Ishikawa (cell line): Measurements from ENCODE around the gene UBA1.

ENCODE experiments used
- CEBPB ChIP-seq: IDR thresholded peaks from 2 replicates; pipeline ENCODE4 v1.6.1; 2012
- CREB1 ChIP-seq: IDR thresholded peaks from 2 replicates; pipeline ENCODE4 v1.6.1; 2012; ENCODE audit warnings: low read depth
- EGR1 ChIP-seq: IDR thresholded peaks from 2 replicates; pipeline ENCODE4 v1.6.1; 2012
- EP300 ChIP-seq: IDR thresholded peaks from 2 replicates; pipeline ENCODE4 v1.6.1; 2012; ENCODE audit warnings: borderline replicate concordance
- FOXM1 ChIP-seq: IDR thresholded peaks from 2 replicates; pipeline ENCODE4 v1.6.1; 2012; ENCODE audit warnings: low read depth, borderline replicate concordance
- NFIC ChIP-seq: IDR thresholded peaks from 2 replicates; pipeline ENCODE4 v1.6.1; 2012
- RAD21 ChIP-seq: IDR thresholded peaks from 2 replicates; pipeline ENCODE4 v1.6.1; 2012; ENCODE audit warnings: low read depth
- TAF1 ChIP-seq: IDR thresholded peaks from 2 replicates; pipeline ENCODE4 v1.6.1; 2012; ENCODE audit warnings: low read depth, mild to moderate bottlenecking
- TCF12 ChIP-seq: IDR thresholded peaks from 2 replicates; pipeline ENCODE4 v1.6.1; 2012; ENCODE audit warnings: low read depth
- TEAD4 ChIP-seq: IDR thresholded peaks from 2 replicates; pipeline ENCODE4 v1.6.1; 2012
- YY1 ChIP-seq: IDR thresholded peaks from 2 replicates; pipeline ENCODE4 v1.6.1; 2012; ENCODE audit warnings: low read depth
- ZBTB7A ChIP-seq: IDR thresholded peaks from 2 replicates; pipeline ENCODE4 v1.6.1; 2012; ENCODE audit warnings: low read depth
- TF ChIP-seq, protein P1 (sequence below): IDR thresholded peaks from 2 replicates; pipeline ENCODE4 v1.6.1; 2012
- TF ChIP-seq, protein P2 (sequence below): IDR thresholded peaks from 2 replicates; pipeline ENCODE4 v1.6.1; 2012; ENCODE audit warnings: low read depth, mild to moderate bottlenecking
- TF ChIP-seq, protein P3 (sequence below): IDR thresholded peaks from 2 replicates; pipeline ENCODE4 v1.6.1; 2012

Gene UBA1

DNA sequence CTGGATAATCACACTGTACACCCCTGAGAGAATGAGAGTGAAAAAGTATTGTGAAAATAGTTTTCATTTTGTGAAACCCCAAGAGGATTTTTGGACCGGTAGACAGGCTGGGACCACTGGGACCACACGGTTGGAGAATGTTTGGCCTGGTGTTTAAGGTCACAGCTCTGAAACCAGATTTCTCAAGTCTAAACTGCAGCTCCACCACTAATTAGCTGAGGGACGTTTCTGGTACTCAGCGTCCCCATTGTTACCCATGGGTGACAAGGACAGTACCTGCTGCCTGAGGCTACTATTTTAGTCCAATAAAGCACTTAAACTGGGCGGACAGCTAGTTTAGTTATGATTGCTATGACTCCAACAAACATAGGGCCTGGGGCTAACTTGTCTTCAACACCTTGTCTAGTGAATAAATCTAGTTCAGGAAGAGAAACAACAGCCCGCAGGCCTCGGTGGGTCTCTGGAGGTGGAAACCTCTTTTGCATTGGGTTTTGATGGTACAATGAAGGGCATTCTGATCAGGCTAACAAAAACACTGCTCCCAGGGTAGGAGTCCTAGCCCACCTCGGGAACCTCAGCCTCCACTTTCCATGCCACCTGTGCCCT is 38.7 kb downstream of the UBA1 start:
- 0 out of 2 replicates have a peak, but pooled peaks have one; percentile 14 for TF ChIP-seq ZBTB7A
- TF ChIP-seq NFIC = no peak

DNA sequence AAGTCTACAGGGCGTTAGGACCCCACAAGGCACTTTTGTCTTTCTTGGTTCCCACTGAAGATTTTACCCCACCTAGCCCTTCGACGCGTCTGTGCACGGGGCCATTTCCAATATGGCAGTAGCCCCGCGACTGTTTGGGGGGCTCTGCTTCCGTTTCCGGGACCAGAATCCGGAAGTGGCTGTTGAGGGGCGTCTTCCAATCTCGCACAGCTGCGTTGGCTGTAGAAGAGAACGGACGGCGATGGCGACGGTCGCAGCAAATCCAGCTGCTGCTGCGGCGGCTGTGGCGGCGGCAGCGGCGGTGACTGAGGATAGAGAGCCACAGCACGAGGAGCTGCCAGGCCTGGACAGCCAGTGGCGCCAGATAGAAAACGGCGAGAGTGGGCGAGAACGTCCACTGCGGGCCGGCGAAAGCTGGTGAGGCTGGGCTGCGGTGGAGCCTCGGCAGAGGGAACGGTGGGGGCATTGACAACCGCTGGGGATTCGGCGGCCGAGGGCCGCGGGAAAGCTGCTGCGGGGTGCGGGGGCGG is 39.2 kb downstream of the UBA1 start, which contains the start of gene USP11:
Gene USP11, plus strand, starts transcription at position 207 of the 530 bp plus-strand sequence. Its CDS starts 35 bp downstream, at position 242.
- TF ChIP-seq, protein P1, sequence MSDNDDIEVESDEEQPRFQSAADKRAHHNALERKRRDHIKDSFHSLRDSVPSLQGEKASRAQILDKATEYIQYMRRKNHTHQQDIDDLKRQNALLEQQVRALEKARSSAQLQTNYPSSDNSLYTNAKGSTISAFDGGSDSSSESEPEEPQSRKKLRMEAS = peak; percentile 36; the same call in 1 of the 2 replicates
- peak; percentile 42; the same call in 1 of the 2 replicates for TF ChIP-seq EGR1
- peak; percentile 86 for TF ChIP-seq YY1
- TF ChIP-seq TAF1 = peak; percentile 38; the same call in 1 of the 2 replicates
- no peak for TF ChIP-seq CREB1

DNA sequence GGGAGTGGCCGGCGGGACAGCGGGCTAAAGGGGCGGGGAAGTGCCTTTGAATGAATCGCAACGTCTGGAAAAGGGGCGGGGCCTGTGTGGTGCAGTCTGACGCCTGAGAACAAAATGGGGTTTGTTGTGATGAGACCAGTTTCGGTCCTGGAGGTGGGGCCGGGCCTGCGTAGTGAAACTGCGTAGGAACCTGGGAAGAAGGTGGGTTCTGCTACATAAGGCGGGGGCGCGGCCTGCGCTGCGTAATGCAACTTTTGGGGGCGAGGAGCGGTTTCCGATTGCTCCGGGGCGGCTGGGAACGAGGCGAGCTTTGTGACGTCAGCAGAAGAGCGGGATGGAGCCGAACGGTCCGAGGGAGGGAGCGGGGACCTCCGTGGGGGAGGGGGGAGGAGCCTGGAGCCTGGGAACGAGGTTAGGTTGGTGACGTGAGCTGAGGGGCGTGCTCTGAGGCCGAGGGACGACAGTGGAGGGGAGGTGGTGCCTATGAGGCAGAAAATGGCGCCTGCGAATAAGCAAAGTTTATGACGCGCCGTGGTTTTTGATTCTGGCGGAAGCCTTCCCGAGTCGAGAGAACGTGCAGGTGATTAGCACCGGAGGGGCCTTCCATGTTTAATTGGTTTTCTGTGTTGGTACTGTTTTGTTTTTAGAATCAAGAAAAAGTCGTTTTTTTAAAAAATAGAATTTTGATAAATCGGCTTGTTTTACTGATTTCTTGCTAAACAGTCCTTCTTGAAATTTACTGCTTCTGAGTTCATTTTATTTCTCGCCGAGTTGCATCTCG is 39.9 kb downstream of the UBA1 start:
- TF ChIP-seq CEBPB (no peak), YY1 (peak; percentile 87), EP300 (no peak), TCF12 (no peak), NFIC (no peak), FOXM1 (no peak; the same call in 1 of the 2 replicates), TEAD4 (no peak; the same call in 1 of the 2 replicates), CREB1 (peak; percentile 54), EGR1 (peak; percentile 2; the same call in 1 of the 2 replicates), ZBTB7A (no peak), RAD21 (0 out of 2 replicates have a peak, but pooled peaks have one; percentile 3), TAF1 (peak; percentile 60; the same call in 1 of the 2 replicates)
- TF ChIP-seq, protein P1 = no peak
- TF ChIP-seq, protein P2, sequence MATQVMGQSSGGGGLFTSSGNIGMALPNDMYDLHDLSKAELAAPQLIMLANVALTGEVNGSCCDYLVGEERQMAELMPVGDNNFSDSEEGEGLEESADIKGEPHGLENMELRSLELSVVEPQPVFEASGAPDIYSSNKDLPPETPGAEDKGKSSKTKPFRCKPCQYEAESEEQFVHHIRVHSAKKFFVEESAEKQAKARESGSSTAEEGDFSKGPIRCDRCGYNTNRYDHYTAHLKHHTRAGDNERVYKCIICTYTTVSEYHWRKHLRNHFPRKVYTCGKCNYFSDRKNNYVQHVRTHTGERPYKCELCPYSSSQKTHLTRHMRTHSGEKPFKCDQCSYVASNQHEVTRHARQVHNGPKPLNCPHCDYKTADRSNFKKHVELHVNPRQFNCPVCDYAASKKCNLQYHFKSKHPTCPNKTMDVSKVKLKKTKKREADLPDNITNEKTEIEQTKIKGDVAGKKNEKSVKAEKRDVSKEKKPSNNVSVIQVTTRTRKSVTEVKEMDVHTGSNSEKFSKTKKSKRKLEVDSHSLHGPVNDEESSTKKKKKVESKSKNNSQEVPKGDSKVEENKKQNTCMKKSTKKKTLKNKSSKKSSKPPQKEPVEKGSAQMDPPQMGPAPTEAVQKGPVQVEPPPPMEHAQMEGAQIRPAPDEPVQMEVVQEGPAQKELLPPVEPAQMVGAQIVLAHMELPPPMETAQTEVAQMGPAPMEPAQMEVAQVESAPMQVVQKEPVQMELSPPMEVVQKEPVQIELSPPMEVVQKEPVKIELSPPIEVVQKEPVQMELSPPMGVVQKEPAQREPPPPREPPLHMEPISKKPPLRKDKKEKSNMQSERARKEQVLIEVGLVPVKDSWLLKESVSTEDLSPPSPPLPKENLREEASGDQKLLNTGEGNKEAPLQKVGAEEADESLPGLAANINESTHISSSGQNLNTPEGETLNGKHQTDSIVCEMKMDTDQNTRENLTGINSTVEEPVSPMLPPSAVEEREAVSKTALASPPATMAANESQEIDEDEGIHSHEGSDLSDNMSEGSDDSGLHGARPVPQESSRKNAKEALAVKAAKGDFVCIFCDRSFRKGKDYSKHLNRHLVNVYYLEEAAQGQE = no peak
- TF ChIP-seq, protein P3, sequence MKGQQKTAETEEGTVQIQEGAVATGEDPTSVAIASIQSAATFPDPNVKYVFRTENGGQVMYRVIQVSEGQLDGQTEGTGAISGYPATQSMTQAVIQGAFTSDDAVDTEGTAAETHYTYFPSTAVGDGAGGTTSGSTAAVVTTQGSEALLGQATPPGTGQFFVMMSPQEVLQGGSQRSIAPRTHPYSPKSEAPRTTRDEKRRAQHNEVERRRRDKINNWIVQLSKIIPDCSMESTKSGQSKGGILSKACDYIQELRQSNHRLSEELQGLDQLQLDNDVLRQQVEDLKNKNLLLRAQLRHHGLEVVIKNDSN = no peak

DNA sequence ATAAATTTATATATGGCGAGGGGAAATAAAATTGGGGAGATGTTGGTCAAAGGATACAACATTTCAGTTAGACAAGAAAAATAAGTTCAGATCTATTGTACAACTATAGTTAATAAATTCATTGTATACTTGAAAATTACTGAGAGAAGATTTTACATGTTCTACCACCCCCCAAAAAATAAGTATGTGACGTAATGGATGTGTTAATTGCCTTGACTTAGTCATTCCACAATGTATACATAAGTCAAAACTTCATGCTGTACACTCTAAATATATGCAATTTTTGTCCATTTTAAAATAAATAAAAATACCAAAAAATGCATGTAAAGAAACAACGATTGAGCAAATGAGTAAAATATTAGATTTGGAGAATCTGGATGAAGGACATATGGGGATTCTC is 41.0 kb downstream of the UBA1 start:
- no peak for TF ChIP-seq RAD21
- TF ChIP-seq TEAD4 = no peak
- no peak for TF ChIP-seq YY1
- TF ChIP-seq, protein P1 = no peak
- TF ChIP-seq FOXM1 = no peak
- TF ChIP-seq, protein P3 = no peak
- TF ChIP-seq CEBPB = no peak
- TF ChIP-seq ZBTB7A = no peak

DNA sequence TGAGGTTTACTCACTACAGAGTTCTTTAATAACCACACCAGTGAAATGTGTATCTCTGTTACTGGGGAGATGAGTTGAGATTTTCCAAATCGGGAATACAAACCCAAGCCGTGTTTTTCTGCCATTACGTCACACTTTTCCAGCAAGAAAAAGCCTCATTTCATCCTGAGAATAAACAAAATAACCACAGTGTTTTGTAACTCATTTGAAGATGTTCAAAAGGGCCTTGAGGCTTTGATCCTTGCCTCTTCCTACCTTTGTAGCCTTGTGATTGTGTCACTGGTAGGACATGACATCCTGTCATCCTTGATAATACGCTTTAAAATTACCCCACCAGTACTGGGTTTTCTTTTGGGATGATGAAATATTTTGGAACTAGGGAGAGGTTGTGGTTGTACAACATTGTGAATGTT is 42.1 kb downstream of the UBA1 start:
- no peak for TF ChIP-seq TEAD4
- TF ChIP-seq, protein P3 = no peak
- no peak for TF ChIP-seq YY1
- TF ChIP-seq CEBPB = no peak
- no peak for TF ChIP-seq EGR1
- TF ChIP-seq, protein P1 = no peak
- TF ChIP-seq TAF1 = no peak
- TF ChIP-seq FOXM1 = no peak
- no peak for TF ChIP-seq CREB1
- TF ChIP-seq EP300 = no peak
- TF ChIP-seq, protein P2 = no peak
- TF ChIP-seq RAD21 = no peak
- no peak for TF ChIP-seq ZBTB7A
